GM19238 (cell line): ENCODE data around the gene MRPL34.

Experiments
- DNase-seq: peaks from one replicate; pipeline ENCODE4 v3.0.0; 2011; ENCODE audit warnings: low spot score; ENCODE audit not compliant: insufficient read length

The MRPL34 gene

DNA sequence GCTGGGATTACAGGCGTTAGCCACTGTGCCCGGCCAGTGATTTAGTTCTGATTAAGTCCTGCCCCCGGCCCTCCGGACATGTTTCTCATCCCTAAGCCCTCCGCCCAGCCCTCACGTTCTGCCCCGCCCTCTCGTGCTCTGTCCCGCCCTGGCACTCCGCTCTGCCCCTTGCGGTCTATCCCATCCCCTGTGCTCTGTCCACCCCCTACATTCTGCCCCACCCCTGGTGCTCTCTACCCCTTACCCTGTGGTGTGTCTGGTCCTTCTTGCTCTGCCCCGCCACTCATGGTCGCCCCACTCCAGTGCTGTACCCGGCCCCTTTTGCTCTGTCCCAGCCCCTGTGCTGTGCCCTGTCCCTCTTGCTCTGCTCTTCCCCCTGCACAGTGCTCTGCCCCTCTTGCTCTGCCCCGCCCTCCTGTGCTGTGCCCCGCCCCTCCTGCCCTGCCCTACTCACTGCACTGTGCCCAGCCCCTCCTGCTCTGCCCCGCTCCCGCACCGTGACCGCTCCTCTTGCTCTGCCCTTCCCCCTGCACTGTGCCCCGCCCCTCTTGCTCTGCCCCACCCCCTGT lies 34.7 kb downstream of the MRPL34 start:
- DNase-seq = no peak

- no peak for DNase-seq
Measured at GRCh38 chr19:17340871-17341357, 35.2 kb downstream of the MRPL34 start.

DNA sequence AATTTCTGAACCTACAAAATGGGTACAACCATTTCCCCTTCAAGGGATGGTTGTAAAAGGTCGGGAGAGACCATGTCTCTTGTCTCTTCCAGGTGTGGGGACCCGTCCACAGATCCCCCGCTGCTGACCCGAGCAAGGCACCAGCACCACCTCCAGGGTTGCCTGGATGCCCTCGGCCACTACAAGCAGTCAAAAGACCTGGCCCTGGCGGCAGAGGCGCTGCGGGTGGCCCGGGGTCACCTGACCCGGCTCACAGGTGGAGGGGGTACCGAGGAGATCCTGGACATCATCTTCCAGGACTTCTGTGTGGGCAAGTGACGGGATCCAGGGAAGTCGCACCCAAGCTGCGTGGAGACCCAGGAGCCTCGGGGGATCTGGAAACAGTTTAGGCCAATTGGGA lies 35.7 kb downstream of the MRPL34 start:
- DNase-seq = no peak

DNA sequence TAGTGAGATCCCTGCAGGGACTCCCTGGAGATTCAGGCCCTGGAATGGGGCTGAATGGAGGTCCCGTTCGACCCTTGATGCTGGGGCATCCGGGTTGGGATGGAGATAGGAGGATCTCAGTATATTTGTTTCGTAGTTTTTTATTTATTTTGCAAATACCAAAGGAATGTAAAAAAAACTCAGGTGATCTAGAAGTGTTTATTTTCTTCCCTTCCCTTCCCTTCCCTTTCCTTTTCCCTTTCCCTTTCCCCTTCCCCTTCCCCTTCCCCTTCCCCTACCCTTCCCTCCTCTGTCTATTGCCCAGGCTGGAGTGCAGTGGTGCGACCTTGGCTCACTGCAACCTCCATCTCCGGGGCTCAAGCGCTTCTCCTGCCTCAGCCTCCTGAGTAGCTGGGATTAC lies 36.2 kb downstream of the MRPL34 start:
- DNase-seq = no peak

DNA sequence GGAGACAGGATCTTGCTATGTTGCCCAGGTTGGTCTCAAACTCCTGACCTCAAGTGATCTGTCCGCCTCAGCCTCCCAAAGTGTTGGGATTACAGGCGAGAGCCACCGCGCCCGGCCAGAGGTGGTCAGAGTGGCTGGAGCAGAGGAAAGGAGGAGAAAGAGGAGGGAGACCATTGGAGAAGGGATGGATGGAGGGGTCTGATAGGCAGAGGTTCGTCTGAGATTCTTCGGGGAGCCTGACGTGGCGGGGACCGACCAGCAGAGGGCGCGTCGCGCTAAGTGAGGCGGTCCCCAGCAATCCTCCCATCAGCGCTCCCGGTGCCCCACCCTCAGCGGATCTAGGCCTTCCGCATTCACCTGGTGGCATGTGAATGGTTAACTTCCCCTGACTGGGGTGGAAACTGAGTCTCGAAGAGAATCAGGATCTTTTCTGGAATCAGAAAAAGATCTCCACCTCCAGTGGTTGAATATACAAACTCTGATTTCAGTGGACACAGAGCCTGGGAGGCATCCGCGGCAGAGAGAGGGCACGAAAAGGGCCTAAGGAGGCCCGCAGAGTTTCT lies 40.5 kb downstream of the MRPL34 start:
- DNase-seq = peak; percentile 85

DNA sequence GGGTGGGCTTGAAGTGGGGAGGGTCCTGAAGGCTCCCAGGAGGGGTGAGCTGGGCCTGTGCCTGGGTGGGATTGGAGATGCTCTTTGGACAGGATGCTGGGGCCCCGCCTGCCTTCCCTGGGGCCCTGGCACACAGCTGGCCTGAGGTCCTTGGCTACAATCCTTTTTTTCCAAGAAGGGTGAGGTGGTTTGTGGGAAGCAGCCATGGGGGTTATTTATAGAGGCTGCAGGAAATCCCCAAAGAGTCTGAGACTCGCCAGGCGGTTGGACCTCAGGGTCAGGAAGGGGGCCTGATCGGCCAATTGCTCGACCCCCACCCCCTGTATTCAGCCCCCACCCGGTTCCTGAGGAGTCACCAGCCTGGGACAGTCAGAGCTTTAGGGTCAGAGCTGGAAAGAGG lies 41.7 kb downstream of the MRPL34 start:
- no peak for DNase-seq

DNA sequence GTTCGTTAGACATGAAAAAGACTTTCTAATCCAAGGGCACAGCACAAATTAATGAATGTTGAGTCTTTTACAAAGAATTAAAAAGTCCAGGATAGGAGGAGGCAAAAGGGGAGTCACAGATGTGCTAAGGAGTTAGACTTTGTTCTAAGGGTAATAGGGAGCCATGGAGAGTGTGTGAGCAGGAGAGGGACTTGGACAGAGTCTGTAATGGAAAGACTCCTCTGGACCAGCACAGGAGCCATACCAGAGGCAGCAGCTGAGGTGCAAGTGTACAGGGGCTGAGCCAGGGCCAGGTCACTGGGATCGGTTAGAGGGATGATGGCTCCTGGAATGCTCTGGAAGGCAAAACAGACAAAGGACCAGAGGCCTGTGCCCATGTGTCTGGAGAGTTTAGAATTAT lies 42.2 kb downstream of the MRPL34 start:
- DNase-seq = no peak

GRCh38 chr19:17348700-17349099 lies 43.0 kb downstream of the MRPL34 start:
- DNase-seq = no peak

GRCh38 chr19:17351815-17352435 lies 46.3 kb downstream of the MRPL34 start:
- no peak for DNase-seq

- no peak for DNase-seq
Measured at GRCh38 chr19:17352608-17353280, 47.1 kb downstream of the MRPL34 start.

- DNase-seq = no peak
Measured at GRCh38 chr19:17353386-17353785, 47.7 kb downstream of the MRPL34 start.
